IPS-18a (cell line): Measurements from ENCODE around the gene SYNM.

ENCODE experiments used
- H3K27ac ChIP-seq: one replicate; pipeline ENCODE4 v1.5.1; 2013; ENCODE audit warnings: low read length
- H3K27me3 ChIP-seq: one replicate; pipeline ENCODE4 v1.6.1; 2013; ENCODE audit warnings: mild to moderate bottlenecking, low read length; ENCODE audit not compliant: control insufficient read depth, insufficient read depth
- H3K36me3 ChIP-seq: one replicate; pipeline ENCODE4 v1.6.1; 2013; ENCODE audit warnings: low read depth, low read length; ENCODE audit not compliant: control insufficient read depth
- H3K4me1 ChIP-seq: one replicate; pipeline ENCODE4 v1.6.1; 2013; ENCODE audit warnings: low read depth, low read length; ENCODE audit not compliant: control insufficient read depth
- H3K4me3 ChIP-seq: one replicate; pipeline ENCODE4 v1.5.1; 2013; ENCODE audit warnings: low read length
- H3K9ac ChIP-seq: one replicate; pipeline ENCODE4 v1.6.1; 2013; ENCODE audit warnings: mild to moderate bottlenecking, low read length, moderate library complexity
- H3K9me3 ChIP-seq: one replicate; pipeline ENCODE4 v1.6.1; 2013; ENCODE audit warnings: low read depth, low read length; ENCODE audit not compliant: control insufficient read depth

The SYNM gene

GRCh38 chr15:99120050-99120777, 15.3 kb downstream of the SYNM start:
- Histone ChIP-seq H3K4me1 (peaks cover 4% of the 10 kb centered on the region), H3K9ac (no peak overlapping the region), H3K4me3 (no peak overlapping the region), H3K9me3 (no peaks in the 10 kb centered on the region), H3K27ac (no peak overlapping the region), H3K27me3 (no peaks in the 10 kb centered on the region), H3K36me3 (no peaks in the 10 kb centered on the region)

DNA sequence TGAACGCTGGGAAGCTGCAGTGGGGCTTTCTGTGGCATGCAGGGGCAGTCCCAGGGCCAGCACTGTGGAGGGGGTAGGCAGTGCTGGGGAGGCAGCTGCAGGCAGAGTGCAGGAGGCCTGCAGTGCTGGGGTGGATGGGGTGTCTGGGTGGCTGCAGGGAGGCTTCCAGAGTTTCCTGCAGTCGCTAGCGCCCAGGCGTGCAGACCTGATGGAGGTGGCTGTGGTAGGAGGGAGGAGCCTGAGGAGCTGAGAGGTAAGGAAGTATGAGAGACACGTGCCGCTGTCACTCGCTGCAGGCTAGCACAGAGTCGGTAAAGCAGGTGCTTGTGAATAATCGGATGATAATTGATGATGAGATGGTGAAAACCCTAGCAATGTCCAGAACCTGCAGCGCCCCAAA, 16.3 kb downstream of the SYNM start:
- H3K36me3 ChIP-seq = no peaks in the 10 kb centered on the region
- H3K4me1 ChIP-seq = peaks cover 4% of the 10 kb centered on the region
- no peak overlapping the region for H3K9ac ChIP-seq
- no peak overlapping the region for H3K27ac ChIP-seq
- H3K4me3 ChIP-seq = no peak overlapping the region
- H3K27me3 ChIP-seq = no peaks in the 10 kb centered on the region
- no peaks in the 10 kb centered on the region for H3K9me3 ChIP-seq

DNA sequence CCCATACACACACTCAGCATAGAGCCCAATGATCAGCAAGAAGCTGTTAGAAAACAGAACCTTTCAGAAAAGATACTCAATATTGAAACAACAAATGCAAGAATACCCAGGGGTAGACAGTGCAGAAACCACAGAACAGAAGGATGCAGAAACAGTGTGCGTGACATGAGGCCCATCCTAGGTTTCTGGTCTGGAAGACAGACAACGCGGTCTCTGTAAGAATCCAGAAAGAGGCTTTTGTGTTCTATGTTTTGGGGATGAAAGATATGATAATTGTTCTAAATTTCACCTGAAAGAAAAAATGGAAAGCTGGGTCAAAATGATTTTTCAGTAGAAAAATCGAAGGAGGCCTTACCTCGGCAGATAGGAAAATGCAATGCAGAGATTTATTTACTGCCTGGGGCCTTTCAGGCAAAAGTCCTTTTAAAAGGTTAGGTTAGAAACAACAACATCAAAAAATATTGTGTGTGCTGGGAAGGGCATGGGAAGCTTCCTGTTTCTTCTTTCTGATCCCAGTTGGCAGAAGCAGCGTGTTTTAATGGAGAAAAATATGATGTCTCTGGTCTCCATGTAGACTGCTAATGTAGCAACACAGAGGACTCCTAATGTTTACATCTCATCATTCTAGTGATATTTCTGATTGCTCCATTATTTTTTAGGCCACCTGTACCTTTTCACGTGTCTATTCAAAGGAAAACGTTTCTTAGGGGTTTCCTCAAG, 17.0 kb downstream of the SYNM start:
- Histone ChIP-seq H3K36me3 (no peaks in the 10 kb centered on the region), H3K27me3 (no peaks in the 10 kb centered on the region), H3K9me3 (no peaks in the 10 kb centered on the region), H3K4me1 (peaks cover 4% of the 10 kb centered on the region), H3K4me3 (no peak overlapping the region), H3K9ac (no peak overlapping the region), H3K27ac (no peak overlapping the region)

DNA sequence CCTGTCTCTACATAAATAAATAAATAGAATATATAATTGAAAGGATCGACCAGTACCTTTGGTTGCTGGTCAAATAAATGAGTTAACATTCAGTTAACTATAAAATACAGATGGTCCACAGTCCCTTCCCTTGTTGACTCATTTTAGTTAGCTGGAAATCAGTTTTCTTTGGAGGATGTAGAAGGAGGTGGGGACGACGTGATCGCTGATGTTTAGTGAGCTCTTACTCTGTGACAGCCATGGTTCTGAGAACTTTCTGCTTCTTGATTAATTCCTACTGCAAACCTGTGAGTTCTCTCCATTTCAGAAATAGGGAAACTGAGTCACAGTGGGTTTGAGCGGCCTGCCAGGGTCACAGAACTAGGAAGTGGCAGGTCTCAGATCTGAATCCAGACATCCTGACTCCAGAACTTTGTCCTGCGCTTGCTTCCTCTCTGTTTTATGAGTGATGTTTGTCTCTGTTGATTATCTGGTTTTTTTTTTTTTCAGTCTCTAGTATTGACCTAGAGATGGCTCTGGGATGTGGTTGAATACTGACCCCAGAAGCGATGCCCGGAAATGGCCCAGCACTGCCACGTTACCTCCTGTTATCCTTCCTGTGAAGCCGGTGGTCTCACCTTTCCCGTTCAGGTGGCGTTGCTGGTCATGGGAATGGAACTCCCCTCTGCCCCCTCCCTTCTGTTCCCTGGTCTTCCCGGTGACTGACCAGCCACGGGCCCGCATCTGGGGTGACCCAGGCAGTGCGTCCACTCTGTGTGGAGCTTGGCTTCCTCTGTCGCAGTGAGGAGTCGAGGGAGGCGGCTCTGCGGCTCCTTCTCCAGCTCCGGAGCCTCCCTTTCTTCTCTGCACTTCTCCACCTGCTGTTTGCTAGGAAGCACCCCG, 18.2 kb downstream of the SYNM start:
- Histone ChIP-seq H3K36me3 (no peaks in the 10 kb centered on the region), H3K4me1 (peaks cover 4% of the 10 kb centered on the region), H3K27ac (no peak overlapping the region), H3K9ac (no peak overlapping the region), H3K4me3 (no peak overlapping the region), H3K27me3 (no peaks in the 10 kb centered on the region), H3K9me3 (no peaks in the 10 kb centered on the region)

DNA sequence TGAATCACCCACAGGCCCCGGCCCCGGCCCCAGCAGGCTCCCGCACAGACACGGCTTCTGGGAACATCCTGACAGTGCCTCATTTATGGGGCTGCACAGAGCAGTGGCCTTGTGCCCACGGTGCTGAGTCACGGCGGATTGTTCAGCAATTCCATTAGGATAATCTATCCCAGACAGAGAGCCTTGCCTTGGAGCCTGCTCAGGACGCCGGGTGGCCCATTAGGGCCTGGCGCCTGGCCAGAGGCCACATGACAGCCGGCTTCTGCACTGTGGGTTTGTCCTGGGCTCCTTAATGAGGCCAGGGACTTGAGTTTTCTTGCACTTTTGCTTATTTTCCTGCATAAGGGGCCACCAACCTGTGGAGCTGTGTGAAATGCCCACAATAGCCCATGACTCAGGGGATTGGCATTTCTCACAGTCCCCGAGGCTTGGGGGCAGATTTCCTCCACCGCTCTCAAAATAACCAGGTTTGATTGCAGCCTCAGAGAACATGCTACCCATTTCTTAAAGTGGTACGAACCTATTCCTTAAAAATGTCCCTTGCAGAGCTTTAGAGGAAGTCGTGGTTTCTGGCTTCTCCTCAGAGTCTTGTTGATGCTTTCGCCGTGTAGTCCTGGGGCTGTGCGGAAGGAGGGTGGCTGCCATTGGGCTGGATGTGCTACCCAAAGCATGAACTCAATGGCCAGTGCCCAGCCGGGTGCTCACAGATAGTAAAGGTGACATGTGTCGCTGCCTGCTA, 19.0 kb downstream of the SYNM start:
- Histone ChIP-seq H3K36me3 (no peaks in the 10 kb centered on the region), H3K27me3 (no peaks in the 10 kb centered on the region), H3K4me3 (no peak overlapping the region), H3K4me1 (peaks cover 4% of the 10 kb centered on the region), H3K27ac (no peak overlapping the region), H3K9me3 (no peaks in the 10 kb centered on the region), H3K9ac (no peak overlapping the region)

DNA sequence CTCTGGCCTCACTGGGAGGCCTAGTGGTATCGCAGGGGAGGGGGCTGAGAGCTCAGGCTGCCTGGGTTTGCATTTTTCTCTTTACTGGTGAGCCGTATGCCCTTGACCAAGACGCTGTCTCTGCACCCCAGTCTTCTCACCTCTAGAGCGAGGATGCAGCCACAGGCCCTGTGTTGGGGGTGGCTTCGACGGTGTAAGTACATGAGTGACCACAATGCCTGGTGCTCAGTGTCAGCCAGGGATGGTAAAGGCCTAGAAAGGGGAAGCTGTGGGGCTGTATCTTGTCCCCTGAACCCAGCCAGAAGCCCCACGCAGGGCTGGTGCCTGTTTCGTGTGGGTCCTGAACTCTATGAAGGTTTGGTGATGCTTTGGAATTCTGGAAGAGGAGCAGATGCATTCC, 19.8 kb downstream of the SYNM start:
- no peak overlapping the region for H3K4me3 ChIP-seq
- no peaks in the 10 kb centered on the region for H3K36me3 ChIP-seq
- no peak overlapping the region for H3K27ac ChIP-seq
- H3K4me1 ChIP-seq = peaks cover 4% of the 10 kb centered on the region
- no peak overlapping the region for H3K9ac ChIP-seq
- no peaks in the 10 kb centered on the region for H3K9me3 ChIP-seq
- no peaks in the 10 kb centered on the region for H3K27me3 ChIP-seq

DNA sequence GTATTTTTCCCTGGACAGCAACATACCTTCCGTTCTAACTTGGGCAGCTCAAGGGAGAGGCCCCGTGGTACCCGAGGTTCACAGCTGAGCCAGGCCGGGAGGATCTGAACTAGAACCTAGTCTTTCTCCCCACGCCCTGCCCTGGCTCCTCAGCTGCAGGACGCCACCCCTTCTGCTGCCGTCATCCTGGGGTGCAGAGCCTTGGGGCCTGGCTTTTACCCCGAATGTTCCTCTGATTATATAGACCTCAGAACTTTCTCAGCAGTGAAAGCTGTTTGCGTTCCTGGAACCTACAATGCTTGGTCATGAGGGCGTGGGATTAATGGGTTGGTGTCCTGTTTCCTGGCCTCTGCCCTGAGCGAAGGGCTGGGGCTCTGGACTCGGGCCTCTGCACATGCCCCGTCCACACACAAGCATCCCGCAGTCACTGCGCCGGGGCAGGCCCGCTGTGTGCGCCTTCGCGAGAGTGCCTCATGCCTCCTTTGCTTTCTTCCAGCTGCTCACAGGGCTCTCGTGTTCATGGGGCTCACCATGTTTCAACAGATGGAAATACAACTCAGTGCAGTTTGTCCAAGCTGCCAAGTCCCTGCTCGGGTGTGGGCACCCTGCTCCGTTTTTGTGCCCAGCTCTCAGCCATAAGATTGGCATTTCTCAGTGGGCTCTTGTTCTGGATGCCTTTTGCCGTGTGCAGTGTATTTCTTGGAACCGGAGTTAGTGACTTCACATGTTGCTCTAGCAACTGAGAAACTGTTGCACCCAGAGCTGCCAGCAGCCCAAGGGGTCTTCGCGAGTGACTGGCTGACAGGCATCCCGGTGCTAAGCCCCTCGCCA, 20.4 kb downstream of the SYNM start:
- no peak overlapping the region for H3K27ac ChIP-seq
- no peak overlapping the region for H3K4me3 ChIP-seq
- H3K4me1 ChIP-seq = peaks cover 4% of the 10 kb centered on the region
- H3K36me3 ChIP-seq = no peaks in the 10 kb centered on the region
- no peaks in the 10 kb centered on the region for H3K27me3 ChIP-seq
- H3K9ac ChIP-seq = no peak overlapping the region
- no peaks in the 10 kb centered on the region for H3K9me3 ChIP-seq

- Histone ChIP-seq H3K9me3 (no peaks in the 10 kb centered on the region), H3K4me3 (no peak overlapping the region), H3K9ac (no peak overlapping the region), H3K36me3 (no peaks in the 10 kb centered on the region), H3K27me3 (no peaks in the 10 kb centered on the region), H3K27ac (no peak overlapping the region), H3K4me1 (peaks cover 4% of the 10 kb centered on the region)
Observed at GRCh38 chr15:99126131-99126588, 21.3 kb downstream of the SYNM start.

GRCh38 chr15:99126930-99127329, 22.1 kb downstream of the SYNM start:
- H3K27me3 ChIP-seq = no peaks in the 10 kb centered on the region
- no peak overlapping the region for H3K27ac ChIP-seq
- H3K9me3 ChIP-seq = no peaks in the 10 kb centered on the region
- no peak overlapping the region for H3K4me3 ChIP-seq
- peaks cover 4% of the 10 kb centered on the region for H3K4me1 ChIP-seq
- H3K36me3 ChIP-seq = no peaks in the 10 kb centered on the region
- no peak overlapping the region for H3K9ac ChIP-seq

GRCh38 chr15:99127773-99128172, 22.9 kb downstream of the SYNM start:
- Histone ChIP-seq H3K4me1 (peaks cover 4% of the 10 kb centered on the region), H3K9ac (no peak overlapping the region), H3K27me3 (no peaks in the 10 kb centered on the region), H3K36me3 (no peaks in the 10 kb centered on the region), H3K27ac (no peak overlapping the region), H3K9me3 (no peaks in the 10 kb centered on the region), H3K4me3 (no peak overlapping the region)
